Renal cortical epithelial cell (primary cell): ENCODE measurements around the gene GORAB. TPM values are rescaled to one million over a fixed set of nuclear protein-coding genes. Genes with fewer than 3 reads are reported as not detected.

Experiments
- DNase-seq: peaks from one replicate; pipeline ENCODE4 v3.0.0-alpha.2; 2011; ENCODE audit warnings: low read depth
- total RNA-seq: library from RNA; depleted of rRNA; stranded (reverse); fragments of >200 nt; gene quantifications from 2 replicates; pipeline ENCODE4 v1.2.3, GENCODE V29; 2014

Gene GORAB, protein sequence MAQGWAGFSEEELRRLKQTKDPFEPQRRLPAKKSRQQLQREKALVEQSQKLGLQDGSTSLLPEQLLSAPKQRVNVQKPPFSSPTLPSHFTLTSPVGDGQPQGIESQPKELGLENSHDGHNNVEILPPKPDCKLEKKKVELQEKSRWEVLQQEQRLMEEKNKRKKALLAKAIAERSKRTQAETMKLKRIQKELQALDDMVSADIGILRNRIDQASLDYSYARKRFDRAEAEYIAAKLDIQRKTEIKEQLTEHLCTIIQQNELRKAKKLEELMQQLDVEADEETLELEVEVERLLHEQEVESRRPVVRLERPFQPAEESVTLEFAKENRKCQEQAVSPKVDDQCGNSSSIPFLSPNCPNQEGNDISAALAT
- 9.7 and 16.3 TPM in 2 replicates for total RNA-seq

- peak; percentile 85 for DNase-seq
Measured at GRCh38 chr1:170531758-170532657, at the start of gene GORAB. Gene GORAB (plus strand): TSS chr1:170532166. CDS start chr1:170532224, 58 bp downstream.

DNA sequence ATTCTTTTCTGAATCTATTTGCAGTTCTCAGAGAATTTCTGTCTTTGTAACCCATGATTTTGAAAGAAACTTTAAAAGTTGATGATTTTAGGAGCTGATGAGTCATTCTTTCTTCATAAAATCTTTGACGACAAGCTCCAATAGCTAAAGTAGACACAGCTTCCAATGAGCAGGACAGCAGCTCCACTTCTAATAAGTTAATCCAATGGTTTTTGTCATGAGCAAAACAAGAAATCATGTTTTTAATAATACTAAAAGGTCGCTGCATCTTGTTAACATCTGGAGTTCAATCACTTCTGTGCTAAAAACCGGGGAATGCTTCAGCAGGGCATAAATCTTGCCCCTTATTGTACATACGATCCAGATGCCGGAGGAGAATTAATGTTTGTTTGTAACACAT, 48.9 kb upstream of the GORAB start:
- DNase-seq: no peak

DNA sequence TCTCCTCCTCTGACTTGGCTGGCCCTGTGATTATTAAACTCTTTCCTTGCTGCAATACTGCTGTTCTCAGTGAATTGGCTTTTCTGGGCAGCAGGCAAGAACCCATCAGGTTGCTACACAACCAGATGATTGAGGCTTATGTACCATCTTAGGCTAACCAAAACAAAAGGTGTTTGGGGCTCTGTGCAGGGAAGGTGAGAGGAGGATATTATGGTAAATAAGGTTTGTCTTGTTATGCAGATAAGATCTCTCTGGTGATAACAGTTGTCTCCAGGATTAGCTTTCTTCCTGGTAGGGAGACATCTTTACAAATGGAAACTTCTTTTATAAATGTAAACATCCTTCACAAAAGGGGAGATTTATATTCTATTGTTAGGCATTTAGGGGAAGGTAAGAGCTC, 44.5 kb upstream of the GORAB start:
- DNase-seq: no peak

GRCh38 chr1:170491291-170491690, 40.7 kb upstream of the GORAB start:
- no peak for DNase-seq

- no peak for DNase-seq
Measured at GRCh38 chr1:170494369-170494768, 37.6 kb upstream of the GORAB start.

DNA sequence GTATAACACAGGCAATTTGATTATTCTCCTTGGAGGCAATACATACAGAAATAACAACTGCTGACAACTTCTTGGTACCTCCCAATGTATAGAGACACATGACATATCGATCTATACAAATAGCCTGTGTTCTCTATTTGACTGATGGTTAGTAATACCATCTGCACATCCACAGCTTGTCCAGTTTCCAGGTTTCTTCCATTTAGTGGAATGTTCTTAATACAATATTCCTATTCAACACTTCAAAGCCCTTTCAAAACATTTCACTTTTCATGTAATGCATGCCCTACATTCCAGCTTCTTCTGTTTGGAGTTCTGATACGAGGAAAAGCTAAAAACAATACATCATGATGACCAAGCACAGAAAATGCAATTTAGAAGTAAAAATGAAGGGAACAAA, 37.0 kb upstream of the GORAB start:
- DNase-seq: no peak

DNA sequence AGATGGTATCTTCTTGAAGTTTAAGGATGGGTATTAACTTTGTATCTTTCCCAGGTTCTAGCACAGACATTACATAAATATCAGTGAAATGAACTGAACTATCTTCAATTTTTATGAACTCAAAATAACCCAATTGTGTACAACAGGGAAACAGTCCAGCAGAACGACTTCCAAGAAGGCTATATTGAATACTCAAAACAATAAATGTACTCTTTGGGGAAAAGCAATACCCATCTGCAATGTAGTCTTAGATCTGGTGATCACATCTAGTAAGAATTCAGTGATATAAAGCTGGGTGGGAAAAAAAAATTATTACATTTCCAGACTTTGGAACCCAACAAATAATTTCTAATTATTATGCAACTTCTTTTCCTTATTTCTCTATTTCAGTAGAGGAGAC, 33.1 kb upstream of the GORAB start:
- no peak for DNase-seq

- DNase-seq: no peak
Measured at GRCh38 chr1:170503665-170504064, 28.3 kb upstream of the GORAB start.

DNA sequence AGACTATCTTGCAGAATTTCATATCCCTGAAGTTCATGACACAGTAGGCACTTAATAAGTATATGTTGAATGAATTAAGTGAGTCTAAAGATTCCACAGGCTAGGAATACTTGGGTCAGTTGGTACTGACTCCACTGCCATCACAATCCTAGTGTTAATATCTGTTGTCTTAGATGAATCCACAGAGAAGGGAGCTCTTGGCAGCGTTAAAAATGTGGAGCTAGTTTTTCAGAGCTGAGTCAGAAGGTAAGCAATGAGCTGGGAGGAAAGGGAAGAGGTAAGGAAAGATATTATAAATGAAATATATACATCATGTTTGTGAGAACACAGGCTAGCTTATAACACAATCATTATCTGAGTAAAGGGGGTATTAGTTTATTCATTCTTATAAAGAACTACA, 21.8 kb upstream of the GORAB start:
- no peak for DNase-seq

GRCh38 chr1:170511038-170511437, 20.9 kb upstream of the GORAB start:
- DNase-seq: no peak

- DNase-seq: no peak
Measured at GRCh38 chr1:170513138-170513537, 18.8 kb upstream of the GORAB start.

DNA sequence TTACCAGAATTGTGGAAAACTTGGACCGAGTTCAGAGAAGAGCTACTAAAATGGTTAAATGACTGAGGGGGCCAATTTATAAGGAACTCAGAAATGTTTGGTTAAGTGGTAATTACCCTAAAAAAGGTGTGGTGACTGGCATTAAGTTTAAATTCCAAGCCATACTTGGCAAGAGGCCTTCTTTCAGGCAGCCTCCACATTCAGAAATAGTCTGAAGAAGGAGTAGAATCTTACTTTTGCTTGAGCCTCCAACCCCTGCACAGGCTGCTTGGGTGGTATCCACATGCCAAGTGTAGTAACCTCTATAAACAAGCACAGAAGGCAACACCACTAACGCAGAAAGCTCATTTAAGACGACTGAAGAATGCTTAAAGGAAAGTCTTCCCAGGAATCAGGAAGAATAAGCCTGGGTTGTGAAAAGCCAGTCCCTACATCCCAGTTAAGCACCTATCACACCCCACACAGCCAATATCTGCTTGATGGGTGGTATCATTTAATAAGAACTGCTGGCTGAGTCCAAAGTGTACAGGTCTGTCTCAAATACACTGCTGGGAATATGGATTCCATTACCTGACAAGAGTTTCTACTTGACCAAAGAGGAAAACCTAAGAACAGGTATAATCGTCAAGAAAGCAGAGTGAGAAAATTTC, 13.7 kb upstream of the GORAB start:
- DNase-seq: no peak

DNA sequence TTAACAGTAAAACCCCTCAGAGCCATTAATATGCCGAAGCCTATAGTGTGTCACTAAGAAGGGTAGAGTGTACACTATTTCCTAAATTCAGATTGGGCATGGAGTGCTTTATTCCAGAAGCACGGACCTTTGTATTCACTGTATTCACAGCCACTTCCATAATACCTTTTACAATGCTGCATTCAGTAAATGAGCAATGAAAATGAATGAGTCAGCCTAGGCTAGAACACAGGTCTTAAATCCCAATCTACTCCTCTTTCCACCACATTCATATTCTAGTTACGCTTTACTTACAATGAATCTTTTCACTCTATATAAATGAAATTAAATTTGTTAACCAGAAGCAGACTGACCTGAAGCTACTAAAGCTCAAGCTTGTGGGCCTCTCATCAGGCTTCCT, 13.0 kb upstream of the GORAB start:
- DNase-seq: peak; percentile 15

GRCh38 chr1:170520601-170521000, 11.4 kb upstream of the GORAB start:
- DNase-seq: peak; percentile 36

DNA sequence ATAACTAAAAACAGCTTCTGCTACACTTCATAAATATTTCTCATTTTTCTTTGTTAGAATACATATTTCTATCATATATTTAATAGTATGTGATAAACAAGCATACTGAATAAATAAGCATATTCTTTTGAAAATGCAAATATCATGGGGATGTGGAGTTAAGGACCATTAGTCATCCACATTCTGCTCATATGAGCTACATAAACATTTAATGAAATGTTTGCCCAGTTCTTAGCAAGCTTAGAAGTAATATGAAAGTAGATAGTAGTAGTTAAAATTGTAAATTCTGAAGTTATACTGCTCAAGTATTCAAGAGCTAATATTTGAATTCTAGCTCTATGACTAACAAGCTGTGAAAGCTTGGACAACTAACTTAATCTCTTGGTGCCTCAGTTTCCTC, 10.1 kb upstream of the GORAB start:
- no peak for DNase-seq

DNA sequence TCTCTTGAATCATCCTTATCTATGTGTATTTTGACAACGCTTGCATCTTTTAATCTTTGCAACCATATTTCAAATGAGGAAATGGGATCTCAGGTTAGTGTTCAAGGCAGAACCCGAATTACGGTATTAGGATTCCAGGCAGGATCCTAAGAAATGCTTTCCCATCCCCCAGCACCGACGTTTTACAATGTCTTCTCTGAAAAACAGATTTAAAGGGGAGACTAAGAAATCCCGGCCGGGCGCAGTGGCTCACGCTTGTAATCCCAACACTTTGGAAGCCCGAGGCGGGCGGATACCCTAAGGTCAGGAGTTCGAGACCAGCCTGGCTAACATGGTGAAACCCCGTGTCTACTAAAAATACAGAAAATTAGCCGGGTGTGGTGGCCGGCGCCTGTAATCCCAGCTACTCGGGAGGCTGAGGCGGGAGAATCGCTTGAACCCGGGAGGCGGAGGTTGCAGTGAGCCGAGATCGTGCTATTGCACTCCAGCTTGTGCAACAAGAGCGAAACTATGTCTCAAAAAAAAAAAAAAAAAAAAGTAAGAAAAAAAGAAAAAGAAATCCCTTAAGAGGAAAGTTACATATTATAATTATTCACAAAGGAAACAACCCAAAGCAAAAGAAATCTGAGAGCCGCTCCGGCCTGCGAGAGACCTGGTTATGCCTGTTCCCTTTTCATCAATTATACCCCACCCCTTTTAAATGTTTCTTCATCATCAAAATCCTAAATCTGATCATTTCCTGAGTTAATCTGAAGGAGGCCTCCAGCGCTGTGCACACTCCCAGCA, 801 bp upstream of the GORAB start:
- no peak for DNase-seq

- DNase-seq: no peak
Measured at GRCh38 chr1:170533298-170533697, 1.3 kb downstream of the GORAB start.

DNA sequence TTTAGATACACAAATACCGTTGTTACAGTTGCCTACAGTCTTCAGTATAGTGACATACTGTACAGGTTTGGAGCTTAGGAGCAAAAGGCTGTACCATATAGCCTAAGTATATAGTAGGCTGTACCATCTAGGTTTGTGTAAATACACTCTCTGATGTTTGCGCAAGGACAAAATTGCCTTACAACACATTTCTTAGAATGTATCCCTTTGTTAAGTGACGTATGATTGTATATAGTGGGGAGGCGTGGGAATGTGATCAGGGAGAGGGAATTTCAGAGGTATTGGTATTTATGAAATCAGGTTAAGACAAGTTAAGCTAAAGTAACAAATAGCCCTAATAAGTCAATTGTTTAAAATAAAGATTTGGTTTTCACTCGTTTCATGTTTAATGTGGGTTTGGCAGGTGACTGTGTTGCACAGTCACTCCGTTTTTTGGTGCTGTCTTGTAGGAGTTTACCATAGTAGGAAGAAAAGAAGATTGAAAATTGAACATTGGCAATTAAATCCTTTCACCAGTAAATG, 2.7 kb downstream of the GORAB start:
- DNase-seq: no peak

DNA sequence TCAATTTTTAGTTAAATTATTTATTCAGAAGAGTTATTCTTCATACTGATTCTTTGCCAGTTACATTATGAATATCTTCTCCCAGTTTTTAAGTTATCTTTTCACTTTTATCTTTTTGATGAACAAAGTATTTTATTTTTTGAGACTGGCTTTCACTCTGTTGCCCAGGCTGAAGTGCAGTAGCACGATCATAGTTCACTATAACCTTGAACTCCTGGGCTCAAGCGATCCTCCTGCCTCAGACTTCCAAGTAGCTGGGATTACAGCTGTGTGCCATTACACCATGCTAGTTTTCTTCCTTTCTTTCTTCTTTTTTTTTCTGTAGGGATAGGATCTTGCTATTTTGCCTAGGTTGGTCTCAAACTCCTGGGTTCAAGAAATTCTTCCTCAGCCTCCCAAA, 3.5 kb downstream of the GORAB start:
- DNase-seq: no peak

GRCh38 chr1:170536924-170537551, 5.1 kb downstream of the GORAB start:
- DNase-seq: peak; percentile 73
